Measurements from ENCODE around the gene BATF.

DNA sequence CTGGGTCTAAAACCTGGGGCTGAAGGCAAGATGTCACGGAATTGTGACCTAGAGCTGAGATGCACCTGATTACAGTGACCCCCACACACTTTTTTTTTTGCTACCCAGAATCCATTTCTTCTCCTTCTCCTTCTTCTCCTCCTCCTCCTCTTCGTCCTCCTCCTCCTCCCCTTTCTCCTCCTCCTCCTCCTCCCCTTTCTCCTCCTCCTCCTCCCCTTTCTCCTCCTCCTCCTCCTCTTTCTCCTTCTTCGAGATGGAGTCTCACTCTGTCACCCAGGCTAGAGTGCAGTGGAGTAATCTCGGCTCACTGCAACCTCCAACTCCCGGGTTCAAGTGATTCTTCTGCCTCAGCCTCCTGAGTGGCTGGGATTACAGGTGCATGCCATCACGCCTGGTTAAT lies 36.8 kb downstream of the BATF start:
- TF ChIP-seq, protein P1, sequence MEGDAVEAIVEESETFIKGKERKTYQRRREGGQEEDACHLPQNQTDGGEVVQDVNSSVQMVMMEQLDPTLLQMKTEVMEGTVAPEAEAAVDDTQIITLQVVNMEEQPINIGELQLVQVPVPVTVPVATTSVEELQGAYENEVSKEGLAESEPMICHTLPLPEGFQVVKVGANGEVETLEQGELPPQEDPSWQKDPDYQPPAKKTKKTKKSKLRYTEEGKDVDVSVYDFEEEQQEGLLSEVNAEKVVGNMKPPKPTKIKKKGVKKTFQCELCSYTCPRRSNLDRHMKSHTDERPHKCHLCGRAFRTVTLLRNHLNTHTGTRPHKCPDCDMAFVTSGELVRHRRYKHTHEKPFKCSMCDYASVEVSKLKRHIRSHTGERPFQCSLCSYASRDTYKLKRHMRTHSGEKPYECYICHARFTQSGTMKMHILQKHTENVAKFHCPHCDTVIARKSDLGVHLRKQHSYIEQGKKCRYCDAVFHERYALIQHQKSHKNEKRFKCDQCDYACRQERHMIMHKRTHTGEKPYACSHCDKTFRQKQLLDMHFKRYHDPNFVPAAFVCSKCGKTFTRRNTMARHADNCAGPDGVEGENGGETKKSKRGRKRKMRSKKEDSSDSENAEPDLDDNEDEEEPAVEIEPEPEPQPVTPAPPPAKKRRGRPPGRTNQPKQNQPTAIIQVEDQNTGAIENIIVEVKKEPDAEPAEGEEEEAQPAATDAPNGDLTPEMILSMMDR (IDR thresholded peaks at IDR 0.05; ENCODE audit: poor library complexity) = no peak
- TF ChIP-seq EZH2phosphoT487 (IDR thresholded peaks at IDR 0.05; ENCODE audit: low read depth, severe bottlenecking, unreplicated experiment) = no peak
- no peak for TF ChIP-seq EZH2 (IDR thresholded peaks at IDR 0.05; ENCODE audit: borderline replicate concordance)
